RPMI8226 (cell line): ENCODE measurements around the gene ARHGAP28.
"Not testable (repeated sequence)": the region's sequence is repeated elsewhere in the genome, so short reads cannot be mapped to it uniquely, and the experiment has no call there.

Experiments
- DNase-seq: peaks from one replicate; pipeline ENCODE4 v3.0.0-alpha.2; 2015

Gene ARHGAP28

DNA sequence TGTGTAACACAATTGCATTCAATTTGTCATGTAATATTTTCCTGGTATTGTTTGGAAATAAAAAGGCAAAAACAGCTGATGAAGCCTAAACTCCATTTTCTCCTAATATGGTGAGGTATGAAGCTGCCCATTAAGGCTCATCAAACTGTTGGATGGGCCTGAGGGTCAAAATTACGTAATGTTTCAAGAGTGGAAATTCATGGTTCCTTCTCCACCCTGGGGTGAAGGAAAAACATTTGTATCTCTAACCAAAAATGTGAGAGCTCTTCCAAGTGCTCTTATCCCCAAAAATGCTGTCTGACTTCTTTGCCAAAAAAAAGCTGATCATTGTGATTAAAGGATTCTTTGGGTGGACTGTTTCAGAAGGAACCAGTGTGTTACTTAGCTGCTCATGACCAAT, 91.8 kb downstream of the ARHGAP28 start:
- no peak for DNase-seq

DNA sequence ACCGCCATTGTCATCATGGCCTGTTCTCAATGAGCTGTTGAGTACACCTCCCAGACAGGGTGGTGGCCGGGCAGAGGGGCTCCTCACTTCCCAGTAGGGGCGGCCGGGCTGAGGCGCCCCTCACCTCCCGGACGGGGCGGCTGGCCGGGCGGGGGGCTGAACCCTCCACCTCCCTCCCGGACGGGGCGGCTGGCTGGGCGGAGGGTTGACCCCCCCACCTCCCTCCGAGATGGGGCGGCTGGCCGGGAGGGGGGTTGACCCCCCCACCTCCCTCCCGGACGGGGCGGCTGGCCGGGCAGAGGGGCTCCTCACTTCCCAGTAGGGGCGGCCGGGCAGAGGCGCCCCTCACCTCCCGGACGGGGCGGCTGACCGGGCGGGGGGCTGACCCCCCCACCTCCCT, 97.6 kb downstream of the ARHGAP28 start:
- not testable (repeated sequence) for DNase-seq

DNA sequence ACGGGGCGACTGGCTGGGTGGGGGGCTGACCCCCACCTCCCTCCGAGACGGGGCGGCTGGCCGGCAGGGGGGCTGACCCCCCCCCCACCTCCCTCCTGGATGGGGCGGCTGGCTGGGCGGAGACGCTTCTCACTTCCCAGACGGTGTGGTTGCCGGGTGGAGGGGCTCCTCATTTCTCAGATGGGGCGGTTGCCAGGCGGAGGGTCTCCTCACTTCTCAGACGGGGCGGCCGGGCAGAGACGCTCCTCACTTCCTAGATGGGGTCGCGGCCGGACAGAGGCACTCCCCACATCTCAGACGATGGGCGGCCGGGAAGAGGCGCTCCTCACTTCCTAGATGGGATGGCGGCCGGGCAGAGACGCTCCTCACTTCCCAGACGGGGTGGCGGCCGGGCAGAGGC, 98.0 kb downstream of the ARHGAP28 start:
- DNase-seq = not testable (repeated sequence)

DNA sequence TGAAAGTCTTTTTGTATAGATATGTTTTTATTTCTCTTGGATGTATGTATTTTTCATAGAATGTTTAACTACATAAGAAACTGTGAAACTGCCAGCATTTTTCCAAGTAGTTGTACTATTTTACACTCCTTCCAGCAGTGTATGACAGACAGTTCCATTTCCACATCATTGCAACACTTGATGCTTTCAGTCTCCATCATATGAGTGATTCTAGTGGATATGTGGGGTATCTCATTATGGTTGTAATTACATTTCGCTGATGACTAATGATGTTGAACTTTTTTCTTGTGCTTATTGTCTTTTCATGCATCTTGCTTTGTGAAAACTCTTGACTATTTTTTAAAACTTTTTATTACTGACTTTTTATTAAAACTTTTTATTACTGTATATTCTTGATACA, 101.4 kb downstream of the ARHGAP28 start:
- DNase-seq = no peak

DNA sequence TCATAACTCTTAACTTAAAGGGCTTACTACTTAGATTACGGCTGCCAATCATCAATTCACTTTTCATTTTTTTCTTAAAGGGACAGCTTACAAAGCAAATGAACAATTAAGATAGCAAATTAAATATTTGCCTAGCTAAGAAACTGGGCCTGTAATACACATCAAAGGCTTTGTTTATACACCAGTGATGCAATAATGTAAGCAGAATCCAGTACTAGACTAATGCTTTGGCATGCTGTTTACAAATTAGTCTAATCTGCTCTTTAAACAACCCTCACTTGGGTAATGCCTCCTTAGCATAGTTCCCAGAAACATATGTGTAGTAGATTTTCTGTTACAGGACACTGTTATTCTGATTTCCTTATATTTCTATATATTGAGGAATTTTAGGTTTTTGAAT, 105.8 kb downstream of the ARHGAP28 start:
- no peak for DNase-seq

DNA sequence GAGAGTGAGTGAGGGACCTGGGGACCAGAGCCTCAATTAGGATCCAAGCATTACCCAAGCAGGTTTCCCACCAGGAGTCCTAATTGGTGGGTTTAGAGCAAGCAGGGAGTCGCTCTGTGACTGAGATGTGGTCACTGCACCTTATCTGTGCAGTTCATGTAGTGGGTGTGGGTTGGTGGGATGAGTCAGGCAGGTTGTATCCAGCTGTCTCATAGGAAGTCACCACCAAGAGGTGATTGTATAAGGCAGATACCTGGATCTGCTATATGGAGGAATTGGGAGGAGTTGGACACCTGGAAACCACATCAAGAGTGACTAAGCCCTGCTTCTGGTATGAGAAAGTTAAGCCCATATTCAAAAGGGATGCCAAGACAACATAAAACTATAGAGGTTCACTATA, 106.8 kb downstream of the ARHGAP28 start:
- no peak for DNase-seq

DNA sequence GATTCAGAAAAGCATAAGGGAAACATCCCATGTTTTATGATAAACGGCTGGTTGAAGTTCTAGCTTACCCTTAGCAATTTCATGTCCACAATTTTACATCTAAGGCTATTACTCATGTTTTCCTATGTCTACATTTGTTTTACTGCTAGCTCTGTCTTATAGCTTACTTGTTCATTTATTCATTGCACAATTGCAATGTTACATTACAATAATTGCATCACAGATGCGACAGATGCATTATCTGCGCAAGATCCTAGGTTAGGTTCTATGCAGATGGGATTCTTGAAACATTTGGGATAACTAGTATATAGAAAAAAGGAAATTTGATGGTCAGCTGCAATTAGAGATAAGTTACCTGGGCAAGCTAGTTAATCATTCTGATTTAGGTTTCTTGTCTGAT, 108.4 kb downstream of the ARHGAP28 start:
- no peak for DNase-seq

DNA sequence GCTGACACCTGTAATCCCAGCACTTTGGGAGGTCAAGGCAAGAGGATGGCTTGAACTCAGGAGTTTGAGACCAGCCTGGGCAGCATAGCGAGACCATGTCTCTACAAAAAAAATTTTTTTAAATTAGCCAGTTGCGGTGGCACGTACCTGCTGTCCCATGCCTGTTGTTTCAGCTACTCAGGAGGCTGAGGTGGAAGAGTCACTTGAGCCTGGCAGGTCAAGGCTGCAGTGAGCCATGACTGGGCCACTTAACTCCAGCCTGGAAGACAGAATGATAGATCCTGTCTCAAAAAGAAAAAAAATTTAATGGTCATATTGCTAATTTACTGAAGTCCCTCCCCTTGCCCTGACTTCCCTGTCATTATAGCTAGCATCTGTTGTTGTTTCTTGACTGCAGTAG, 112.6 kb downstream of the ARHGAP28 start:
- DNase-seq = no peak

DNA sequence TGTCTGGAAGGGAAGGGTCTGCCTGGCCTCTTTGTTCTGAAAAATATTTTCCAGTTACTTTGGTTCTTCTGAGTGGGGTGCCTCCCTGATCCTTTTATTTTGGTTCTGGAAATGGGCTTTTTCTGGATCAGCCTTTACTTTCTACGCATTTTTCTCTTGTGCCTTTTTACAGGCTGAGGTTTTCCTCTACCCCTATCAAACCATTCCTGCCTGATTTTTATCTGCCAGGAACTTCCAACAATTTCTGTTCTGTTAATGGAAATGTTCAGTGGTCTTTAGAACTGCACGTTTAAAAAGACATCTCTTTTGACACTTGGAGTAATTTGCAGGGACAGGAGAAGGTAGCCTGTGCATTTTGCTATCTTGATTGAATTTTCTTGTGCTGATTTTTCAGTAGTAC, 113.8 kb downstream of the ARHGAP28 start:
- DNase-seq = no peak

DNA sequence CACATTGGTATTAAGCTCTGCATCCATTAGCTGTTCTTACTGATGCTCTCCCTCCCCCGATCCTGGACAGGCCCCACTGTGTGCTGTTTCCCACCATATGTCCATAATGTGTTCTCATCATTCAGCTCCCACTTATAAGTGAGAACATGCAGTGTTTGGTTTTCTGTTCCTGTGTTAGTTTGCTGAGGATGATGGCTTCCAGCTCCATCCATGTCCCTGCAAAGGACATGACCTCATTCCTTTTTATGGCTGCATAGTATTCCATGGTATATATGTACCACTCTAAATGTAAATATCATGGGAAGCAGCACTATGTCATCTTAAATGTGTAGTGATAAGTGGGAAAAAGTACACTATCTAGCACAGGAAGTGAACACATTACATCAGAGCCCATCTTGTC, 116.0 kb downstream of the ARHGAP28 start:
- DNase-seq = not testable (repeated sequence)

DNA sequence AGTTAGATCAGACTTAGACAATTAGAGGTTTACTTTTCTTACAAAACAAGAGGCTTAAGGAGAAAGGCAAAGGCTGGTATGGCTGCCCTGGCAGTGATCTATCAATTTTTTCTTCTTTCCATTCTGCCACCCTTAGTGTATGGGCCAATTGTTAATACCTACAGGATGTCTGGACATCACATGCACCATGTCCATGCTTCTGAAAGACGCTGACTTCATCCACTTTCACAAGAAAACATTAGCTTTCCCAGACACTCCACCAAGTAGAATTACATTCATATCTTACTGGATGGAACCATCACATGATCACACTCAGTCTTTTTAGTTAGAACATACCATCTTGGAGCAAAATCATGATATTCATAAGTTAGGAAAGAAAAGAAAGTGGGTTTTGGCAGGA, 120.9 kb downstream of the ARHGAP28 start:
- no peak for DNase-seq

DNA sequence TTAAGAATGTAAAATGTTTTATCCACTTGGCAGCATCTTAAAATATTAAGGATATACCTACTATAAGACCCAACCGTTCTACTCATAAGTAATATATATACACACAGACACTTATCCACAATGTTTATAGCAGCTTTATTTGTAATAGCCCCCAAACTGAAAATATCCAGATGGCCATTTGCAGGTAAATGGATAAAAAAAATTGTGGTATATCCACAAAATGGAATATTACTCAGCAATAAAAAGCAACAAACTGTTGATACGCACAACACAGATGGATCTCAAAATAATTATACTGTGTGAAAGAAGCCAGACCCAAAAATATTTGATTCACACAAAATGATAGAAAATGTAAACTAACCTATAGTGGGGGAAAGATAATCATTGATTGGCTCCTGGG, 122.0 kb downstream of the ARHGAP28 start:
- no peak for DNase-seq

DNA sequence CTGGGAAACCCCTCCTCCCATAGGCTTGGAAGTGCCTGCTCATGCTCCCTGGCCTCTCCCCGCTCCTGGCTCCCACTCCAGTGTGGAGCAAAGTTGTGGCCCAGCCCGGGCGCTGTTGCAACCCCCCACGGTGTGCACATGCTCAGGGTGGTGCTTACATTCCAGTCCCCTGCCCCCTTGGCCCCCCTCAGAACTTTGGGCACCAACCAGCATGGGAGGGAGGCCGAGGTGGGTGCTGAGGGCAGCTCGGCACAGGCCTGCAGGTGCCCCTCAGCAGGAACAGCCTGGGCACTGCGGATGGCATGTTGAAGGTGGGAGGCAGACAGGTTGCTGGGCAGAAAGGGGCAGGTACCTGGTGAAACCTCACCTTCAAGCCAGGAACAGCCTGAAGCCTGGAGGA, 125.3 kb downstream of the ARHGAP28 start:
- no peak for DNase-seq

DNA sequence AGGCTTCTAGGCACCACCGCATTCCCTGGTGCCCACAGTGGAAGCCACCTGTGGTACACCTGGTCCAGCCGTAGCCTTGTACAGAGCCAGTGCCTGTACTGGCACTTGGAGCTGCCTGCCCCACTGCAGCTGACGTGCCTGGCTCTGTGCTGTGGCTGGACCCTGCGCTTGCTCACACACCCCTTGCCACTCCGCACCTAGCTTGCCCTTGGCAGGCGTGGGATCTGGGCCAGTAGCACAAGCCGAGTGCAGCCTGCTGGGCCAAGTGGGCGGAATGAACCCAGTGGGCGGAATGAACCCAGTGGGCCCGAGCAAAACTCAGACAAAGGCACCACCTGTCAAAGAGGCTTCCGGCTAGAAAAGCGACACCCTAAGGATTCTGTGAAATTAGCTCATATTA, 126.3 kb downstream of the ARHGAP28 start:
- DNase-seq = no peak

DNA sequence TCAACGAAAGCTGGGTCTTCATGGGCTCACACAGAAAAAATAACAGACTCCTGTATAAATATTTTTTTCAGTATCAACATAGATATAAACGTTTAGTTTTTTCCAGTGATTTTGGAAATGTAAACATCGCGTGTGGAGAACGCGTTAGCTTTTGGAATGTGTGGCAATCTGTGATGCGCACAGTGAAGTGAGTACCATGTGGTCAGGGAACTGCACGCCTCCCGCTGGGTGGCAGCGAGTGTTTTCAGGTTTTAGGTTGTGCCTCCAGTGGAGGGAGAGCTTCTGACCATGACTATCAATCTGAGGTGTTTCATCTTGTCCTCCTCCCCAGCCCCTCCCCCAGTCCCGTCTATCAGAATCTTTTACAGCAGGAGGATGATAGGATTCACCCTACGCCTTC, 127.8 kb downstream of the ARHGAP28 start:
- no peak for DNase-seq

DNA sequence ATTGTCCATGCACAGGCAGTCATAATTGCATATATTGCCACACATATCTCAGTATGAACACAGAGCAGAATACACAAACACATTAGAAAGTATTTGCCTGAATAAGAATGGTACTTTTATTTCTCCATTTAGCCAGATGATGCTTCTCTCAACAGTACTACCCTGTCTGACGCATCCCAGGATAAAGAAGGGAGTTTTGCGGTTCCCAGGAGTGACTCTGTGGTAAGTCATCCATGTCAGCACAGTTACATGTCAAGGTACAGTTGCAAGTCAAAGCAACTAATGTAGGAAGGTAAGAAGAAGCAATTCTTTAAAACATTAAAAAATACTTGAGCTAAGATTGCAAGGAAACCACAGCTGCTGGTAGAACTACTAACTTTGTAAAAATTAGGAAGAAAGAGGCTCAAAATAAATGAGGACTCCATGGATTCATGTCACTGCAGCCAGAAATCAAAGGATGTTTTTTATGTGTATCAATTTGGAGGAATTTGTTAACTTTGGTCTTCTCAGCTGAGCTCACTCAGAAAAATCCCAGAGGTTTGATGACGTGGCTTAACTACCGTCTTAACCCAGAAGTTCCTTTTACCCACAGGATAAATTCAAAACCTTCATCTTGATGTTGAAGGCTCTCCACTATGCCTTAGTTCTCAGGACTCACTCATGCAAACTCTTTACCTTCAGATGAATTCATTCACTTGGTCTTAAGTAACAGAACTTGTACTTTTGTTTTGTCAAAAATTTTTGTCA, 130.3 kb downstream of the ARHGAP28 start:
- DNase-seq = no peak

DNA sequence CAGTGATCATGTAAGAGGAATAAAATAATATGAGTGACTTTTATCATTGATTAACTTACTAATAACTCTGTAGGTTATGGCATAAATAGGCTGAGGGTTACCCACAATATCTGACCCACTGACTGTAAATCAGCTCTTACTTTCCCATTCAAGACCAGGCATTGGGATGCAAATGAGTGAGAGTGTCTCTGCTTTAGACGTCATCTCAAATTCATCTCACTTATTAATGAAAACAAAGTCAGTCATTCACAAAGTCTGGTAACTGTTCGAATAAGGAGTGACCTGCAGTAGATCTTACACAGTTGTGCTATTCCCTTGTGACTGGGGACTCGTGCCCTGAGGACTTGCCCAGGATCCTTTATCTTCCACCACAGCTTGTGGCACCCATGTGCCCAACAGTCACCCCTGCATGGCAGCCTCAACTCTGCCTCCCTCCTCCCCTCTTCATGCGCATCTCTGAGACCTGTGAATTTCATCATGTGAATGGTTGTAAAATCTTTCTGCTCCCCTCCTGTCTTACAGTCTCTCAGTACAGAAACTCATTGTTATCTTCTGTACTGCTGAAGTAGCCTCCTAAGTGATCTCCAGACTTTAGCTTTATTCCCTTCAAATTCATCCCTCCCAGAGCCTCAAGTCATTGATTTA, 131.4 kb downstream of the ARHGAP28 start:
- no peak for DNase-seq

DNA sequence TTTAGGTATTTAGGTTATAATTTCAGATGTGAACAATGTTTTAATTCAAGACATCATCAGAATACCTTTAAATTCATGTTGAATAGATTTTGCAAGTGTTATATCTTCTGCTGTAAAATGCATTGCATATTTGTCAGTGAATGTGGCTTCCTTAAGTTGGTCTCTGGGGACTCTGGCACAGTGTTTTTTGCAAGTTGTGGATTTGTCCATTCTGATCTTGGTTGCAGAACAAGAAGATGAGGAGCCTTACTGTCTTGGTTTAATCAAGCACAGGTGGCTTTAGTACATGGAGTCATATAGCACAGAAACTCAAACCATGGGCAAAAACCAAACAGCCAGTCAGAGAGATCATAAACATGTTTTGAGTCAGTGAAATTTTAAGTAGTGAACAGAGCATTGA, 135.7 kb downstream of the ARHGAP28 start:
- no peak for DNase-seq

DNA sequence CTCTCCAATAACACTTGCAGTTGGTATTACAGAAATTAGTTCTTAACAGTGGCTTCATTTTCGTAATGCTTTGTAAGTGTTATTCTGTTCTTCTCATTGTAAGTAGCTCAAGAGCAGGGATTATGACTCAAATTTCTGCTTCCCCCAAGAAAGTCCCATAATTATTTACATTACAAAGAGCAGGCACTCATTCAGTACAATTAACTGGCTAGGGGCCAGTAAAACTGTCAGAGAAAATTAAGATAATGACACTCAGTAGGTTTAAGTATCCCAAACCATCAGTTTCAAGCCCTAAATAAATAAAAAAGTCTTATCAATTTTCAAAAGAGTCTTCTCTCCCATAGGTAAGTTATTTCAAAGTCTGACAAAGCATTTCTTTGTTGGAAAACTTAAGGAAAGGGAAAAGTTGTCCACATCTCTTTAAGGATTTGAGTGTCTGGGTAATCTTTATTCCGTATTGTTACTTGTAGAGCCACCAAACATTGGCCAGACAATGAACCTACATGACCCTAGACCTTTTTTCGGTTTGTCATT, 137.1 kb downstream of the ARHGAP28 start:
- DNase-seq = no peak

DNA sequence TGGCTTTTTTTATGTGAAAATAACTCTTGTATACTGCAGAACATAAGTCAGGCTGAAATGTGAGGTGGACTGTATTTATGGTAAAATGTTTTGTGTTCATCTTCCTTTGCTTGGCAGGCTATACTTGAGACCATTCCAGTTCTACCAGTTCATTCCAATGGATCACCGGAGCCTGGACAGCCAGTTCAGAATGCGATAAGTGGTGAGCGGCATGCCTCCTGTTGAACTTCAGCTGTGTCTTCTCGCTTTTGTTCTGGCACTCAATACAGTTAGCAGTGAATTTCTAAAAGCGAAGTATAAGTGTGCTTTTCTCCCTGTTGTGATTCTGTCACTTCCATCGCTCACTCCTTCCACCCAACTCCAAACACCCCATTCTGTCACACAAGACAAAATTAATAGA, 138.5 kb downstream of the ARHGAP28 start:
- DNase-seq = no peak

DNA sequence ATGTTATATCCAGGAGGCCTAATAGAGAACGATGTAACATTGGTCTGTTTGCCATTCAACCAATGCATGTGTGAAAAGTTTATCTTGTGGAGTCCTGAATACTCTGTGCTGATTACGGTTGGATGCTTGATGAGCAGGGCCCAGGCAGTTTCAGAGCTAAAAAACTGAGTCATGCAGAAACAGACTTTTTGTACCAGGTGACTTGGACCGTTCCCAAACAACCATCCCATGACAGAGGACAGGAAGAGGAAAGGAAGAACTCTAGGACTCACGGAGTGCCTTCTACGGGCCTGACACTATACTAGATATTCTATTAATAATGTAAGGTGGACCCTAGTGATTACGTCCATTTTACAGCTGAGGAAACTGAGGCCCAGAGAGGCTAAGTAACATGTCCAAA, 142.1 kb downstream of the ARHGAP28 start:
- no peak for DNase-seq

DNA sequence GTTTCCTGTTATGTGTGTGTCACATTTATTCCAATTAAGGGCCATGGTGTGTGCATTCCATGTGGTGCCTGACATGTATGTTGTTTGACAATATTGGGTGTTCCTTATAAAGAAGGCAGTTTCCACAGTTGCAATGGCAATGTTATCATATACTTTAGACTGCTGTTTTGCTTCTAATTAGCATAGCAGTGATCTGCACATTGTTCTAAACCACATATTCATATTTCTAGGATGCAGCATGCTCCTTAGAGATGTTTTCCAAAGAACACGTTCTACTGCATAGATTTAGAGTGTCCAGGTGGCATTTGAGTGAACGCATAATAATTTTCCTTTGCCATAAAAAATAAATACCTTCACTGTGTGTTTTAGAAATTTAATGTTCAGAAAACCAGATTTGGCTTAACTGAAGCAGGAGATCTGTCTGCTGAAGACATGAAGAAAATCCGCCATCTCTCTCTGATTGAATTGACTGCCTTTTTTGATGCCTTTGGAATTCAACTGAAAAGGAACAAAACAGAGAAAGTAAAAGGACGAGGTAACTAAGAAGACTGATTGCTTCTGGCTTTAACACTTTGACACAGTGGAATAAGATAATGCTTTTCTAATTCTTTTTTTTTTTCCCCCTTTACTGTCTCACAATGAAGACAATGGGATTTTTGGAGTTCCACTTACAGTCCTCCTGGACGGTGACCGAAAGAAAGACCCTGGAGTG, 143.7 kb downstream of the ARHGAP28 start:
- no peak for DNase-seq

DNA sequence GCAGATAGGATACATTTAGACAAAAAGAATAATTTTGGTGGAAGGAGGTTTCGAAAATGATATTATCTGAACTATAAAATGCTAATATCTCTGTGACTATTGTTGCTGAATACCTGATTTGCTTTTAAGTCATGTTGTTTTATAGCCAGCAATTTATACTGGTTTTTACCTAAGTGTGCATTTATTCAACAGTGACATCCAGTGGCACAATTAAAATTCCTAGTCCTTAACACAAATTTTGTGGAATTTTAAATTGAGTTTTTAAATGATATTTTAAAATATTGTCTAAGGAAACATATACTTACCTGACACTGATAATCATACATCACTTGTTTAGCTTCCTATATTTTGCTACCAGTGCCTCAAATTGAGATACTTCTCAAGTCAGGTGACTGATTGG, 144.8 kb downstream of the ARHGAP28 start:
- no peak for DNase-seq

DNA sequence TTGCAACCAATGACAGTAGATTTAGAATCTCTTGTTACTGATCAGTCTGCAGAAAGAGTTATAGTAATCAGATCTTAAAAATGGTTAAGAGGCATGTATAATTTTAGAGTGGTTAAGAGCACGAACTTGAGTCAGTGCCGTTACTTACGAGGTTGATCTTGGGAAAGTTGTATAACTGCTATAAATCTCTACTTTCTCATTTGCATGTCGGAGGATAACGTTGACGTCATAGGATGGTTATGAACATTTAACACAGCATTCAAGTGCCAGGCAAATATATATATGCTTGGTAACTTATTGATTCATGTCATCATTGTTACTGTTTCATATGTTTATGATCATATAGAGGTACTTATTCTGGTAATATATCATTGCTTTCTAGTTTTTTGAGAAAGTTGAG, 146.2 kb downstream of the ARHGAP28 start:
- no peak for DNase-seq
